EH (cell line): ENCODE measurements around the gene LGR6.
"Not testable (repeated sequence)": the region's sequence is repeated elsewhere in the genome, so short reads cannot be mapped to it uniquely, and the experiment has no call there.

ENCODE experiments used
- DNase-seq: peaks from one replicate; pipeline ENCODE4 v3.0.0-alpha.2; 2015; ENCODE audit warnings: low read depth

LGR6 gene

DNA sequence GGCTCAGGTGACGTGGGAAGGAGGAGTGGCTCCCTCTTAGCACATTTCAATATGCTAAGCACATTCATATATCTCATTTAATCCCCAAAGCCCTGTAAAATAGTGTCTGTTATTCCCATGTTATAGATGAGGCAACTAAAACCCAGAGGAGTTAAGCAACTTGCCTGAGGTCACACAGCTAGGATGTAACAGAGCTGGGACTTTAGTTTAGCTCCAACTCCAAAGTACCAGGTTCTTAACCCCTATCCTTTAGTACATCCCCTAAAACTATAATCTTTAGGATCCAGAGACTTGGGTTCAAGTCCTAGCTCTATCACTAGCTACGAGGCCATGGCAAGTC lies 48.5 kb downstream of the LGR6 start:
- no peak for DNase-seq

DNA sequence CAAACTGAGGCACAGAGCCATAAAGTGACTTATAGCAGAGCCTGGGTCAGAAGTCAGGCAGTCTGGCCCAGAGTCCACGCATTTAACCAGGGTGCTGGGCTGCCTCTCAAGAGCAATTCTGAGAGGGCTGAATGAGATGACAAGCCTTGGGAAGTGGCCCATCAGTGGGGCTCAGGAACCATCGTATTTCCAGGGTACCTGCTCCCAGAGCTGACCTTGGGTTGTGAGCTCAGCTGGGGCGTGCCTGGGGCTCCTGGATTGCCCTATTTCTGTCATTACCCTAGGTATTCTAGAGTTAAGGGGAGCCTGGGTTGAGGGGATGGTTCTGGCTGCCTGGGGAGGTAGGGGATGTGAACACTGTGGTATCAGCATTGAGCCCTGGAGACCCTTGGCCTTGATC lies 49.4 kb downstream of the LGR6 start:
- no peak for DNase-seq

DNA sequence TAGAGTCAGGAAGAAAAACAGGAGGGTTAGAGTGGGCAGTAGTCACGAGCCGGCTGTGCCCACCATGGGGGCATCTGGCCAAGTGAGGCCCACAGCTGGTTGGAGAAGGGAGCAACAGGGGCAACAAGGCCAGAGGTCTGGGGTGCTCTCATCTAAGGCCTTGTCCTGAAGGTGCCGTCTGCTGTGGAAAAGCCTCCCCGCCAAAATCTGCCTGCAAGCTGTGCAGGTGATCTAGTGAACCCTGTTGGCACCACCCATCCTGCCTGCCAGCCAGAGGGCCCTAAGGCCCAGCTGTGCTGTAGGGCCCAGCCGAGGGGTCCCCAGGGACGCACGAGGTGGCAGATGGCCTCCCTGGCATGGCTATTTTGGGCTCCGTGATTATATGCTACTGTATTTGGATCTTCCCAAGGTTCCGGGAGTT lies 51.3 kb downstream of the LGR6 start:
- no peak for DNase-seq

DNA sequence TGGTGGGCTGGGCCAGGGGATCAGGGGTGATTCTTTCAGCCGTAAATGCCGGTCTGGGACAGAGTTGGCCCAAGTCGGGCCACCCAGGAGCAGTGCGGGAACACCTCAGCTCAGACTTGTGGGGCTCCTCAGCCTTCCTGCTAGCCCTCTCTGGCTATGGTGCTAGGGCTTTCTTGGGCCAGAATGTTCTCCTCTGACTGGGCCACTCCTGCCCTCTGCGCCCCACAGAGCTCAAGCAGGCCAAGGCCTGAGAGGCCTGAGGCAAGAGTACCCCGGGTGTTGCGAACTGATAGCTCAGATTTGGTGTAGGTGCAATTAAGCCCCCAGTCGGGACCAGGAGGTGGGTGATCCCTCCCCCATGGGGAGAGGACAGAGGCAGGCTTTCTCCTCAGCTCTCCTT lies 51.8 kb downstream of the LGR6 start:
- DNase-seq, result no peak

DNA sequence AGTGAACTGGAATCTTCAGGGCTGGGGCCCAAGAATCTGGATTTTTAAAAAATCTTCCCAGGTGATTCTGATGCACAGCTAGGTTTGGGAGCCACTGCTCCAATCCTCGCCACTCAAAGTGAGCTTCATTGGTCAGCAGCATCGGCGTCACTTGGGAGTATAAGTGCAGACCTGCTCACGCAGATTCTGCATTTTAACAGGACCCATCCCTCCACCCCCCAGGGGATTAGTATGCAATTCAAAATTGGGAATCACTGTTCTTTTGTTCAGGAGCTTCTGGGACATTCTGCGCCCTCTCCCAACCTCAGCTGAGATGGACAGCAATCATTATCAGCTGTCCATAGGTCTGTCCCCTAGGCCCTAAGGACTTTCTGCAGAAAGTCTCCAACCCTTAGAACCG lies 53.5 kb downstream of the LGR6 start:
- no peak for DNase-seq

DNA sequence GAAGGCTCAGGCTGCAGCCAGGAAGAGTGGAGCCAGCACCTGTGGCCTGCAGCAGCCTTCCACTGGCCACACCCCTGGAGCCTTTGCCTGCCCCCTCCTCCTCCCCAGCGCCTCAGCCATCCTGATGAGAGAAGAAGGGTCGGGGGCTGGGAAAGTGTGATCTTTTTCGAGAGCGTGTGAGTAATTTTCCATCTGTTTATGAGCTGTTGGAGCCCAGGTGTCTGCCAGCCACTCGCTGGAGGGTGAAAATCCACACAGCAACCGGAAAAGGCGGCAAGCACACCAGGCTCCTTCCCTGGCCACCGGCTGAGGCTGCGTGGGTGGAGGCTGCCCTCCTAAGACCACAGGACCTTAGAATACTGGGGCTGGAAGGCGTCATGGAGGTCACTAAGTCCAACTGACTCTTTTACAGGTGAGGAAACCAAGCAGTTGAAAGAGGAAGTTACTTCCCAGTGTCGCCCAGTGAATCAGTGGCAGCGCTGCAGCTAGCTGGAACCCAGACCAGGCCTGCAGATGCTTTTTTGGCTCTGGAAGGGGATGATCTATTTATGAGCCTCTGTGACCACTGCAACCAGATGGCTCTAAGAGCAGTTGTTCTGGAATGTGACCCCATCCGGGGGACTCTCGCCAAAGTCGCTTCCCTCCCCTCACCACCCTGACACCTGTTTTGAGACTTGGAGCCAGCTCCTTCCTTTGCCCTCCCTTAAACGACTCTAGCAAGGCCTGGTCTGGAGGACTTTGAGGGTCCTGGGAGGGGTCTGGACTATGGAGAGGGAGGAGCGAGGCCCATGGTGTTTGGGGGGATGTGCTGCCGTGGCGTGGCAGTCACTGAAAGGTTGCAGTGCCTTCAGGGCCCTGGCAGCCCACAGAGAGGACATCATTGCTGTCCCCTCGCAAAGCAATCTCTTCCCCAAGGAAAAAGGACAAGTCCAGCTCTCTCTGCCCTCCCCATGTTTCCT lies 54.5 kb downstream of the LGR6 start:
- DNase-seq, result no peak

DNA sequence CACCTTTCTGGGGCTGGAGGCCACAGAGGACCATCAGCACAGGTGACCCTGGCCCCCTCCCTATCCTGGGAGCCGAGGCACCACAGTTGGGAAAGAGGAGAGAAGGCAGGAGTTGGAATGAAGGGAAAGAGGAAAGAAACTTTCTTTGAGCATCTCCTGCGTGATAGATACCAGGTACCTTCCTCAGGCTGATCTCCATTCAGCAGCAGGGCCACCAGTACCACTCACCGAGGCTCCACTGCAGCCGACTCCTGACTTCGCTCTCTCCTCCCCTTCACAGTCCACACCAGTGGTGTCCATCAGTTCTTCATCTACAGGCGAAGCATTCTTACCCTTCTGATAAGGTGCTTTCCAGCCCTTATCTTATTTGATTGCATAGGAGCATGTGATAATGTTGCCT lies 55.3 kb downstream of the LGR6 start:
- no peak for DNase-seq

DNA sequence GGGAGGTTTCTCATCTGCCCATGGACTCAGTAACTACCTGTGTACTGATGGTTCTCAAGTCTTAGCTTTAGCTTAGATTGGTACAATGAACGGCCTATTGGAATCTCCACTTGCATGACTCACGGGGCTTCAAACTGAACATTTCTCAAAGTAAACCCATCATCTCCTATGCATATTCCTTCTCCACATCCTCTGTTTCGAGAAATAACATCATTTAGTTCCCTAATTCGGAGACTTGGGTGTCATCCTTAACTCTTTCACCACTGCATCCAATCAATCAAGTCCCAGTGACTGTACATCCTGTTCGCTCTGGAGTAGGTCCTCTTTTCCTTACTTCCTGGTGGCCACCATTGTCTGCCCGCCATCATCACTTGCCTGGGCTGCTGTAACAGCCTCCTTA lies 55.8 kb downstream of the LGR6 start:
- DNase-seq, result no peak

DNA sequence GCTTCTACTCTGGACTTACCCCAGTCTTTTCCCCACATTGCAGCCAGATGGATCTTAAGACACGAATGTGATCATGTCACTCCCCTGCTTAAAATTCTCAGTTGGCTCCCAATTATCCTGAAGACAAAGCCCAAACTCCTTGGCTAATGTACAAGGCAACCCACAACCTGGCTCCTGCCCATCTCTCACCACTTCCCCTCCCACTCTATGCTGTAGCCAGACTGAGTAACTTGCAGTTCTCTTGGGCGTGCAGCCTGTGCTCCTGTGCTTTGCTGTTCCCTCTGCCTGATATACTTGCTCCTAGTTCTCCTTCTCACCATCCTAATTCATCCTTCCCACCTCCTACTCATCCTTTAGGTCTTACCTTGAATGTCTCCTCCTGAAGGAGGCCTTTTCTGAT lies 56.2 kb downstream of the LGR6 start:
- DNase-seq, result no peak

DNA sequence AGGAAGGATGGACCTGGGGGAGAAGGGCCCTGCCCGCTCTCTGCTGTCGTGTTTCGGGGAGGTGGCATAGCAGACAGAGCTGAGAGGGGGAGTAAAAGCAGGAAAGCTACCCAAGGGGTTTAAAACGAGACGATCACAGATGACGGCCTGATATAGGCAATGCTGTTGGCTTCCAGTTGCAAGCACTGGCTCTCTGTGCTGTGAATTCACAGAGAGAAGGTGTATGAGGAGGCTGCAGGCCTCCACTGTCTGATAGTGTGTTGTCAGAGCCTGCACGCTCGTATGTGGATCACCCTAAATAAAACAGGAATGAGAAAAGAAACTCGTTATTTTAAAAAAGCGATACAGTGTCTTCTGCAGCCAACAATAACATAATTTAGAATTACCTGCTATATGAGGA lies 57.4 kb downstream of the LGR6 start:
- no peak for DNase-seq

DNA sequence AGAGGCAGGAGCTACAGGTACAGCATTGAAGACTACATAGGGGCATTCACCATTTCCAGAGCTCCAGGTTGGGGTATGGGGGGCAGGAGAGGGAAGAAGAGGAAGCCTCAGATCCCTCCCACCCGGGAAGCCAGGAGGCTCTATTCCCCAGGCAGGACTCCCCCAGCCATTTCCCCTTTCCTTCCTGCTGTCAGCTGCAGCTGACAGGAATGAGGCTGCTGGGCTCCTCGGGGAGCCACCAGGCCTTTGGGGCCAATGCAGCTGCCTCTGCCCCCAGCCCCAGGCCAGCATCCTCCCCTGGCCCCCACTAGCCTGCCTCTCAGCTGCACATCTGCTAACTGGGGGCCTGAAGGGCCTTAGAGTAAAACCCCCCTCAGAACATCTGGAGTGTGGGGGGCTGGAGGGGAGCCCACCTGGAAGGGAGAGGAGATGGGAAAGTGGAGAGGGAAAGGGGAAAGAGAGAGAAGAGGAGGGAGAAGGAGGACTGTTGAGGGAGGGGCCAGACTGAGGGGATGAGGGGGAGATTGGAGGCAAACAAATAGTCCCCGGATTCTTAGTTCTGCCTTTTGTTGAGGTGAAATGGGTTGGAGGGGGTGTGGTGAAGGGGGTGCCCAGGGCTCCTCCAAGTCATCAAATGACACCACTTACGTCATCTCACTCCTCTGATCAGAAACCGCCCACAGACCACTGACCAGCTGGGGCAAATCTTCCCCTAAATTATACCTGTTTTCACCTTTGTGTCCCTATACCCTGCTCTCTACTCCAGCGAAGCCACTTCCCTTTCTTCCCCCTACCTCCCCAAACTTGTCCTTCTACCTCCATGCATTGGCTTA lies 58.0 kb downstream of the LGR6 start:
- DNase-seq, result no peak

DNA sequence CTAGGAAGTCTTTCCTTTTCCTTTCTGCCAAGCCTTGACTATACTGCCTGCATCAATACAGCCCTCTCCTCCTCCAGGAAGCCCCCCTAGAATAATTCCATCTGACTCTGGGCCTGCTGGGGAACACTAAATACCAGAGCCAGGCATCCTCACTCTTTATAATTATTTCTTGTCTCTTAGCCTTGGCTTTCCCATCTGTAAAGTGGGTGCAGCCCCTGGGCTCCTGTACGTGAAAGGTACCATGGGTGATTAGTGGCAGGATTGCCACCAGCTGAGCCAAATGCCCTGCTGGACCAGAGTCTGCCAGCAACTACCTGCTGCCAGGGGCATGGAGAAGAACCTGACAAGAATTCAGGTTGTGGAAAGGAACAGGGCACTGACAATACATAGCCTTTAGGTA lies 58.7 kb downstream of the LGR6 start:
- no peak for DNase-seq

DNA sequence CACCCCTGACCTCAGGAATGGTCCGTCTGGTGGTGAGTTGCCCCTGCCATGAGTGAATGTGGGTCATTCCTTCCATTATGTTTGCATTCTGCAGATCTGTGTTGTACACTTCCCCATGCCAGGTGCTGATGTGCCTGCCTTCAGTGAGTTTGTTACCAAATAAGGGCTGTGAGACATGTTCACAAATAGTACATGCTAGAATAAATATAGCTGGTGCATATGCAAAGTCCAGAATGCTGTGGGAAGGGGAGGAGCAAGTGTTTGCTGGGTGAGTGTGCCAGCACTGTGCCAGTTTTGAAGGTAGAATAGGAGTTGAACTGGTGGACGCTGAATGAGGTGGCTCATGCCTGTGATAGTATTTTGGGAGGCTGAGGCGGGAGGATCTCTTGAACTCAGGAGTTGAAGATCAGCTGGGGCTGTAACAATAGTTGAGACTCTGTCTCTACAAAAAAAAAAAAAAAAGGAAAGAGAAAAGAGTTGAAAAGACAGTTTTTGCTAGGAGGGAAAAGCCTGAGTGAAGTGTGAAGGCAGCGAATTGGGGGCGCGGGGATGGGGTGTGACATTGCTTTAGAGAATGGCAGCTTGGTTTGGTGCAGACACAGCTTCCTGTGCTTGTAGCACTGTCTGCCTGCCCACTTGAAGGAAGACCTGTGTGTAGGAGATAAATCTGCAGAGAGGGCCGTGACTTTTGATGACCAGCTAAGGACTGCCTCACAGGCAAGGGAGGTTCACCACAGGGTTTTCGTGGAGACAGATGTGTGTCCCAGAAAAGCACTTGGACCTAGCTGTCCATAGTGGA lies 61.1 kb downstream of the LGR6 start:
- peak; percentile 31 for DNase-seq

DNA sequence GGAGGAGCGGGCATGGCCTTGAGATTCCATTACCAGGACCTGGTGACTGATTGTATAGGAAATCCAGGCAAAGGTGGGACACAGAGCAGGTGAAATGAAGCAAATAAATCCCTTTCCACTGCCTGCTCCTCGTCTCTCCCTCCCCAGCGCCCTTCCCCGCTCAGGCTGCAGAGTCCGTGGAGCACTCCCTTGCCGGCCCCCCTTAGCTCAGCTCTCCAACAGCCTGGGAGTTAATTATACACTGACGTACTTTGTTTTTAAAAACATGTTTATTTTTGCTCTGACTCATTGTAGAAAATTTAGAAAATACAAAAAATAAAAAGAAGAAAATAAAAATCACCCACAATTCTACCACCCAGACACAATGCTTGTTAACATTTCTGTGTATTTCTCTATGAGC lies 61.7 kb downstream of the LGR6 start:
- DNase-seq, result peak; percentile 24

DNA sequence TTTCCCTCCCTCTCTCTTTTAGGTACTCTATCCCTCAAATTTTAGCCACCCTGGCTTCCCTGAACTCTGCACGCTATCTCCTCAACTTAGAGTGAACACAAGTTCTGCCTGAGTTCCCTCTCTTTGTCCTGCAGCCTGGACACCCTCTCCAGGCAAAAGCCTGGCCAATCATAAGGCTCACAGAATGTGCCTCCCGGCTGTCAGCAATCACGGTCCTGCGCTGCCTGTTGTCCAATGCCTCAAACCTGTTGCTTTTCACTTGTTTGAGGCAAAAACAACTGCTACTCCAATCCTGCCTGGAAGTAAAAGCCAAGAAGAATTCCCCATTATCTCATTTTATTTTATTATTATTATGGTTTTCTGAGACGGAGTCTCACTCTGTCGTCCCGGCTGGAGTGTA lies 66.1 kb downstream of the LGR6 start:
- no peak for DNase-seq

DNA sequence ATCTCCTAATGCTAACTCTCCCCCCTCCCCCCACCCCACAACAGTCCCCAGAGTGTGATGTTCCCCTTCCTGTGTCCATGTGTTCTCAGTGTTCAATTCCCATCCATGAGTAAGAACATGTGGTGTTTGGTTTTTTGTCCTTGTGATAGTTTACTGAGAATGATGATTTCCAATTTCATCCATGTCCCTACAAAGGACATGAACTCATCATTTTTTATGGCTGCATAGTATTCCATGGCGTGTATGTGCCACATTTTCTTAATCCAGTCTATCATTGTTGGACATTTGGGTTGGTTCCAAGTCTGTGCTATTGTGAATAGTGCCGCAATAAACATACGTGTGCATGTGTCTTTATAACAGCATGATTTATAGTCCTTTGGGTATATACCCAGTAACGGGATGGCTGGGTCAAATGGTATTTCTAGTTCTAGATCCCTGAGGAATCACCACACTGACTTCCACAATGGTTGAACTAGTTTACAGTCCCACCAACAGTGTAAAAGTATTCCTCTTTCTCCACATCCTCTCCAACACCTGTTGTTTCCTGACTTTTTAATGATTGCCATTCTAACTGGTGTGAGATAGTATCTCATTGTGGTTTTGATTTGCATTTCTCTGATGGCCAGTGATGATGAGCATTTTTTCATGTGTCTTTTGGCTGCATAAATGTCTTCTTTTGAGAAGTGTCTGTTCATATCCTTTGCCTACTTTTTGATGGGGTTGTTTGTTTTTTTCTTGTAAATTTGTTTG lies 67.8 kb downstream of the LGR6 start:
- DNase-seq, result not testable (repeated sequence)

DNA sequence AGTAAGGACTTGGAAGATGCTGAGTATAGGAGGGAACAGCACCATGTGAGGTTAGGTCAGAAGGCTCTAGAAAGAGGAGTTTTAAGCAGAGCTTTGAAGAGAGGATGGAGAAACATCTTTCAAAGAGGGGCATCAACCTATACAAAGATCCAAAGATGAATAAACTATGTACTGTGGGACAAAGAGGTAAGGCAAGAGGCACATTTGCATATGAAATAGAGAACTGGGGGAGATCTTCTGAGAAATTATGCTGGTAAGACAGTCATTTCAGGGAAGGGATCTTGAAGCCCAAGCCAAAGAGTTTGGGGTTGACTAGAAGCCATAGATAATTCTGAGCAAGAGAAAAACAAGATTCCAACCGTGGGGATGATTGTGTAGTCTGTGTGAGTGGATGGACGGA lies 70.0 kb downstream of the LGR6 start:
- no peak for DNase-seq

DNA sequence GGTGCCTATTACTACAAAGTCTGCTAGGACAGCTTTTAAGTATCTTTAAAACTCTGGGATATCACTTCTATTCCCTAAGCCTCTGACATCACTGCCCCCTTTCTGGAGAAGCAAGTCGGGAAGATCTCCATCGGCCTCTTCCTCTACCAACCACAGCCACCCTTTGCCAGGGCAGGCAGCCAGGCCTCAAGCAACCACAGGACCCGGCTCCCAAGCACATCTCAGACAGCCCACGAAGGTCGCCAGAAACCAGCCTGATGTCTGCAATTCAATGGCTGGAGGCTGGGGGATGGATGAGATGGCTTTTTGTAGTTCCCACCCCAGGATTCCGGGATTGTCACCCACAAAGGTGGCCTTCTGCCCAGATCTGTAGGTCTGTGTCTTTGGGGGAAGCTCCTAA lies 70.7 kb downstream of the LGR6 start:
- DNase-seq, result no peak

DNA sequence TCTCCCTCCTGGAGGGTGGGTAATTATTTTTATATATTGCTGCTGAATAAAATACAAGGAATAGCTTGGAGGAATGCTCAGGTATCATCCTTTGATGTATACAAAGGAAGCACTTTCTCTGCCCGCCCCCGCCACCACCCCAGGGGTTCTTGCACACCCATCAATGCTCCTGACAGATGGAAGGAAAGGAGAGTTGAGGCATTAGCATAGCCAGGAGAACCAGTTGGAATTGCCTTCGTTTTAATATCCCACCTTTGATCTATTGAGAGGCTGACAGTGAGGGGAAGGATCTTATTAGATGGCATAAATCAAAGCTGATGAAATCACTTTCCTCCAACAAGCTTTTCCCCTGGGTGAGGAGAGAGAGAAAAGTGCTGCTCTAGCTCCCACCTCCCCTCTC lies 71.1 kb downstream of the LGR6 start:
- no peak for DNase-seq

DNA sequence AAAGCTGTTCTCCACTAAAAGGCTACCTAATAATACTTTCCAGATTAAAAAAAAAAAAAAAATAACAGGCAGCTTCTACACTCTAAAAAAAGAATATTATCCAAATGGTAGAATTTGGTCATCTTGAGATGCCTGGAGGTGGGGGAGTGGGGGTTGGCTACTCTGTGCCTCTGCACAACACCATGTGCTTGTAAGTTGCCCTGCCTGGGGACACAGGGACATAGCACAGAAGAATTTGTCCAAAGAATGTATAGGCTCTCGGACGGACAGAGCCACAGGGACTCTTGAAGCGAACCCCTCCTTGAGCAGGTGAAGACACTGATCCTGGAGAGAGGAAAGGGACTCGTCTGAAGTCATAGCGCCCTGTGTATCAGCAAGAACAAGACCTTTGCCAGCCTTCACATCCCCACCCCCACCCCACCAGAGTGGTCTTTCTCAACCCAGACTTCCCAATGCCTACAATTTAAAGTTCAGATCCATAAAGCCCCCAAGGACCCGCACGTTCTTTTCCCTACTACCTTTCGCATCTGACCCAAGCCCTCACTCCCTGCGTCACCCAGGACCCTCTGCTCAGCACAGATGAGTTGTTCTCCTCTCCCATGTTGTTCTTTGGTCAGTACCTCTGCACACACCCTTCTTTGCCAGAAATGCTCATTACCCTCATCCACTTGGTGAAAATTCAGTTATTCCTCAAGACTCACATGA lies 72.6 kb downstream of the LGR6 start:
- no peak for DNase-seq

DNA sequence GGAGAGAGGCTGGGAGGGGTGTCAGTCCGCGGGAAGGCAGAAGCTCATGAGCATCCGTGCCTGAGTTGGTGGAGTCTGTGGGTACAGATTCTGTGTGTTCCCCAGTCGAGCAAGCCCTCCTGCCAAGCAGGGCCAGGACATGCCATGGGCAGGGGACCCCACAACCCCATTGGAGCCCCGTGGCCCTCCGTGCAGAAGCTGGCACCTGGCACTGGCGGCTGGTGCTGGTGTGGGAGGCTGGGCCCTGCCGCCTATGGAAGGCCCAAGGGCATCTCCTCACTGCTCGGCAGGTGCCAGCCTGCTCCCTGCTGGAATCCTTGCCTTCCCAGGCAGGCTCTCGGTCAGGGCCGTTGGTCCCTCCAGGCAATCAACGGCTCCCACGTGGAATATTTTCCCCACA lies 74.4 kb downstream of the LGR6 start:
- DNase-seq, result no peak
